CD14-positive monocyte (primary cell): ENCODE data around the gene AGAP1. TPM values are rescaled to one million over a fixed set of nuclear protein-coding genes. Genes with fewer than 3 reads are reported as not detected.

Experiments
- DNase-seq, 3 donors: peaks; one replicate each; pipeline ENCODE4 v3.0.0-alpha.2; 2011 to 2022
- H2AFZ ChIP-seq: 2 replicates; pipeline ENCODE4 v1.6.0; 2012; ENCODE audit warnings: mild to moderate bottlenecking, low read depth, low read length, inconsistent platforms; ENCODE audit not compliant: insufficient read depth, poor library complexity, severe bottlenecking
- H3K27ac ChIP-seq, 2 donors: 1 replicate in 1 of 2; 2 replicates in 1 of 2; pipeline ENCODE4 v1.5.1; 2012 to 2013; ENCODE audit warnings: low read length in 2 of 2, control low read depth in 1 of 2, inconsistent platforms in 1 of 2, low read depth in 1 of 2, mild to moderate bottlenecking in 1 of 2
- H3K27me3 ChIP-seq, 2 donors: one replicate each; pipeline versions ENCODE4 v1.6.0 to v1.6.1; 2011 to 2013; ENCODE audit warnings: low read length in 2 of 2; ENCODE audit not compliant: control insufficient read depth in 2 of 2, insufficient read depth in 2 of 2
- H3K36me3 ChIP-seq, 2 donors: replicated peaks in 1 of 2; 1 replicate in 1 of 2; 2 replicates in 1 of 2; pipeline versions ENCODE4 v1.5.1 to v1.6.1; 2012 to 2013; ENCODE audit warnings: low read length in 2 of 2, control low read depth in 1 of 2, inconsistent platforms in 1 of 2, mild to moderate bottlenecking in 1 of 2; ENCODE audit not compliant: insufficient read depth in 2 of 2, control insufficient read depth in 1 of 2
- H3K4me1 ChIP-seq, 2 donors: 1 replicate in 1 of 2; 2 replicates in 1 of 2; pipeline versions ENCODE4 v1.5.1 to v1.6.1; 2012 to 2013; ENCODE audit warnings: low read length in 2 of 2, control low read depth in 1 of 2, inconsistent platforms in 1 of 2, mild to moderate bottlenecking in 1 of 2, moderate library complexity in 1 of 2; ENCODE audit not compliant: insufficient read depth in 2 of 2, control insufficient read depth in 1 of 2
- H3K4me2 ChIP-seq: replicated peaks from 2 replicates; pipeline ENCODE3; 2012; ENCODE audit warnings: low read length, moderate library complexity, mild to moderate bottlenecking; ENCODE audit not compliant: poor library complexity, severe bottlenecking; ENCODE audit errors: extremely low read depth
- H3K4me3 ChIP-seq, 3 experiments: fragments of 200-600 bp in 1 of 3; sonication (generic) in 1 of 3; replicated peaks in 1 of 3; 1 replicate in 2 of 3; 2 replicates in 1 of 3; pipeline ENCODE4 v1.5.1; 2011 to 2013; ENCODE audit warnings: low read length in 3 of 3, mild to moderate bottlenecking in 3 of 3, control low read depth in 2 of 3, low read depth in 2 of 3, inconsistent platforms in 1 of 3, moderate library complexity in 1 of 3
- H3K79me2 ChIP-seq: 2 replicates; pipeline ENCODE4 v1.6.0; 2012; ENCODE audit warnings: mild to moderate bottlenecking, control low read depth, inconsistent platforms, low read length, moderate library complexity; ENCODE audit not compliant: insufficient read depth
- H3K9ac ChIP-seq: 2 replicates; pipeline ENCODE4 v1.6.0; 2017; ENCODE audit warnings: low read length, mild to moderate bottlenecking; ENCODE audit not compliant: insufficient read depth, poor library complexity, severe bottlenecking
- H3K9me3 ChIP-seq, 2 donors: replicated peaks in 1 of 2; 1 replicate in 1 of 2; 2 replicates in 1 of 2; pipeline versions ENCODE4 v1.5.1 to v1.6.1; 2012 to 2013; ENCODE audit warnings: low read length in 2 of 2, control low read depth in 1 of 2; ENCODE audit not compliant: control insufficient read depth in 1 of 2, insufficient read depth in 1 of 2
- H4K20me1 ChIP-seq: 2 replicates; pipeline ENCODE4 v1.6.0; 2012; ENCODE audit warnings: mild to moderate bottlenecking, low read length, control low read depth, moderate library complexity; ENCODE audit not compliant: insufficient read depth
- H3K27ac Mint-ChIP-seq, 7 donors: one replicate each; pipeline ENCODE4 v1.8.0; 2020; ENCODE audit warnings: mild to moderate bottlenecking in 7 of 7, mixed read lengths in 7 of 7, moderate library complexity in 6 of 7, inconsistent platforms in 2 of 7
- H3K27me3 Mint-ChIP-seq, 3 donors: one replicate each; pipeline ENCODE4 v1.8.0; 2021 to 2022; ENCODE audit warnings: low read depth in 3 of 3, mild to moderate bottlenecking in 3 of 3, mixed read lengths in 3 of 3, moderate library complexity in 3 of 3, inconsistent platforms in 1 of 3
- H3K36me3 Mint-ChIP-seq, 2 donors: one replicate each; pipeline ENCODE4 v1.8.0; 2020; ENCODE audit warnings: mixed read lengths in 2 of 2, inconsistent platforms in 1 of 2, mild to moderate bottlenecking in 1 of 2
- H3K4me1 Mint-ChIP-seq: one replicate; pipeline ENCODE4 v1.8.0; 2020; ENCODE audit warnings: mild to moderate bottlenecking, mixed read lengths
- H3K4me3 Mint-ChIP-seq, 2 donors: one replicate each; pipeline ENCODE4 v1.8.0; 2020; ENCODE audit warnings: mild to moderate bottlenecking in 2 of 2, mixed read lengths in 2 of 2, moderate library complexity in 1 of 2
- H3K9me3 Mint-ChIP-seq, 7 donors: one replicate each; pipeline ENCODE4 v1.8.0; 2020 to 2022; ENCODE audit warnings: mixed read lengths in 7 of 7, mild to moderate bottlenecking in 6 of 7, moderate library complexity in 6 of 7, inconsistent platforms in 2 of 7
- CTCF ChIP-seq: fragments of 200-600 bp; IDR thresholded peaks from one replicate; pipeline ENCODE4 v1.8.0; 2022; ENCODE audit warnings: antibody characterized with exemption, mild to moderate bottlenecking
- WGBS: methylation state at CpG from one replicate; pipeline ENCODE4 v1.1.5; 2013; ENCODE audit warnings: missing lambda C conversion rate; ENCODE audit not compliant: insufficient coverage; 5-methylcytosine and 5-hydroxymethylcytosine counted together
- intact Hi-C, 2 donors: fragments of 100-400 bp; cut with micrococcal nuclease; formaldehyde crosslinking; loops; one replicate each; pipeline versions ENCODE4 v1.15.0 to v1.15.1; 2023
- polyA plus RNA-seq, 3 donors: library from polyadenylated mRNA; depleted of rRNA in 1 of 3; unstranded in 2 of 3; stranded (reverse) in 1 of 3; fragments of 300-500 nt in 2 of 3; fragments of >200 nt in 1 of 3; fragmentation: Illumina TruSeq in 2 of 3; gene quantifications; 1 replicate in 2 of 3; 2 replicates in 1 of 3; pipeline ENCODE4 v1.2.3, GENCODE V29; 2012 to 2021

The AGAP1 gene
- polyA plus RNA-seq, 3 donors: 0.12 TPM; not detected in 2

DNA sequence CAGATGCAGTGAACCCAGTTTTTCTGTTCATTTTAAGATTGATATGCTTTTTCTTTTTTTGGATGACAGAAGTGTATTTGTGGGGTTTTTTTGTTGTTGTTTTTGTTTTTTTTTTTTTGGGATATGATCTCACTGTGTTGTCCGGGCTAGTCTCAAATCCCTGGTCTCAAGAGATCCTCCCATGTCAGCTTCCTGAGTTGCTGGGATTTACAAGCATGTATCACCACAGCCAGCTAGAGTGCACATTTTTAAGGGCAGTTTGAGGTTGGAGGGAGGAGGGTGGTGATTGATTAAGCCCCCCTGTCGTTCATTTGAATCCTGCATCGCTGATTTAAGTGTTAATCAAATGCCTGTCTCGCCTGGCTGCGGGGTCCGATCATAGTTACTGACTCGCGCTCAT lies 485.2 kb downstream of the AGAP1 start:
- Histone ChIP-seq H3K79me2 (no peaks in the 10 kb centered on the region), H3K36me3 (no peaks in the 10 kb centered on the region), H3K4me3 (no peak overlapping the region), H3K27ac (no peak overlapping the region), H3K4me1 (no peaks in the 10 kb centered on the region), H3K9ac (no peak overlapping the region), H4K20me1 (no peaks in the 10 kb centered on the region), H3K4me2 (no peak overlapping the region), H3K9me3 (no peaks in the 10 kb centered on the region), H2AFZ (no peak overlapping the region), H3K27me3 (no peaks in the 10 kb centered on the region)
- DNase-seq: no peak
- no CpG with 5 or more reads among the region's 8 CpGs for WGBS
- Mint-ChIP-seq H3K36me3 (no peaks in the 10 kb centered on the region), H3K27me3 (peaks cover 0 to 2% (median 2%) of the 10 kb centered on the region in 3 donors), H3K27ac (no peak overlapping the region), H3K4me3 (no peak overlapping the region), H3K4me1 (no peaks in the 10 kb centered on the region), H3K9me3 (peaks cover 0 to 8% (median 2%) of the 10 kb centered on the region in 7 donors)
- intact Hi-C loops: no loop called here
- no peak for TF ChIP-seq CTCF

GRCh38 chr2:235979753-235980435 lies 486.1 kb downstream of the AGAP1 start:
- Mint-ChIP-seq H3K36me3 (no peaks in the 10 kb centered on the region), H3K4me3 (no peak overlapping the region), H3K9me3 (peaks cover 0 to 8% (median 2%) of the 10 kb centered on the region in 7 donors), H3K4me1 (no peaks in the 10 kb centered on the region), H3K27me3 (peaks cover 0 to 2% (median 2%) of the 10 kb centered on the region in 3 donors), H3K27ac (no peak overlapping the region)
- H3K4me1 ChIP-seq: no peaks in the 10 kb centered on the region
- no peak overlapping the region for H3K9ac ChIP-seq
- H3K4me2 ChIP-seq: no peak overlapping the region
- DNase-seq: no peak
- 95% methylated on average over 13 of the region's 15 CpGs for WGBS
- no peaks in the 10 kb centered on the region for H3K27me3 ChIP-seq
- TF ChIP-seq CTCF: no peak
- H3K36me3 ChIP-seq: no peaks in the 10 kb centered on the region
- no peak overlapping the region for H2AFZ ChIP-seq
- no peaks in the 10 kb centered on the region for H3K79me2 ChIP-seq
- no peaks in the 10 kb centered on the region for H4K20me1 ChIP-seq
- intact Hi-C loops: no loop called here
- H3K4me3 ChIP-seq: no peak overlapping the region
- no peak overlapping the region for H3K27ac ChIP-seq
- no peaks in the 10 kb centered on the region for H3K9me3 ChIP-seq
